HG03103 (cell line): ENCODE results near the gene DLGAP1.
"Not testable (repeated sequence)": the region's sequence is repeated elsewhere in the genome, so short reads cannot be mapped to it uniquely, and the experiment has no call there.

ENCODE experiments used
- ATAC-seq: cut with Tn5 transposase; IDR thresholded peaks from one replicate; pipeline ENCODE4 v1.9.1; 2021; ENCODE audit warnings: low read depth; ENCODE audit not compliant: unreplicated experiment

DLGAP1 gene

GRCh38 chr18:4455113-4455811 is at the start of gene DLGAP1:
DLGAP1 (minus strand) TSS chr18:4455307.
- ATAC-seq, result peak; percentile 71

GRCh38 chr18:4494703-4495284 is 39.7 kb upstream of the DLGAP1 start:
- not testable (repeated sequence) for ATAC-seq

DNA sequence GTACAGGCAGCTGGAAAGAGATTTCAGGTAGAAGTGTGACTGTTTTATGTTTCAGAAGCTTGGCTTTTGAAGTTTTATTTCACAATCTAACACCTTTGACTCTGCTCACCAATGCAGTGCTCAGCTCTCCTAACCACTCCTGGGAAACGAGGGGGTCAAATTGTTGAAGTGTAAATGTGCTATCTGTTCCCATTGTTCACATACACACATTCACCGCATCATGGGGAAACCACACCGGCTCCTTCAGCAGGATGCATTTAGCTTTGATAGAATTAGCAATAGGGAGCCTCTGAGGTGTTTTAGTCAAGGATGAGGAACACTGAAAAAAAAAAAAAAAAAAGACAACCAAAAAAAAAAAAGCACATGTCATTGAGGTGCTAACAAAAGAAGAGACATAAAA is 13.4 kb upstream of the DLGAP1 start:
- no peak for ATAC-seq

DNA sequence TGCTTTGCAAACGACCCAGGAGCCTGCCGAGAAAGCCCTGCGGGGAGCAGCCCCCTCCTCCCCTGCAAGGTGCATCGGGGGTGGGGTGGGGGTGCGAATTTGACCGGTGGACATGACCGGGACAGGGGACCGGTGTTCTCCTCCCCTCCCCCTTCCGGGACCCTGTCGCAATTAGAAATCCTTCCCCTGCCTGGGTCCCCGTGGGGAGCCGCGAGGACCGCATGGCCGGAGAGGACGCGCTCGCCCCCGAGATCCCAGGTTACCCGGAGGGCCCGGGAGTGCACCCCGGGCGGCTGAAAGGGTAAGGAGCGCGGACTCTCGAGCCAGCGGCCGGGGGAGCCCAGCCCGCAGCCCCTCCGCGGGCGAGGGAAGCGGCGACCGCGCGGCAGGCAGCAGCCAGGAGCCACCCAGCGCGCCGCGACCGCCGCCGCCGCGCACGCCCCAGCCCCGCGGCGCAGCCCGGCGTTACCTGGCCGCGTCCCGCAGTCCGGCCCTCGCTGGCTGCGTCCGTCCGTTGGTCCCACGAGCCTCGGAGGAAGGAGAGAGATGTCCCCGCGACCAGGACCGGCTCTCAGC is 482 bp downstream of the DLGAP1 start:
- ATAC-seq, result peak; percentile 11

GRCh38 chr18:4453874-4454536 is 1.1 kb downstream of the DLGAP1 start:
- ATAC-seq, result no peak

- ATAC-seq, result no peak
These were observed 1.6 kb downstream of the DLGAP1 start for GRCh38 chr18:4453567-4453873.

- ATAC-seq, result no peak
These were observed 4.9 kb downstream of the DLGAP1 start for GRCh38 chr18:4450065-4450658.

DNA sequence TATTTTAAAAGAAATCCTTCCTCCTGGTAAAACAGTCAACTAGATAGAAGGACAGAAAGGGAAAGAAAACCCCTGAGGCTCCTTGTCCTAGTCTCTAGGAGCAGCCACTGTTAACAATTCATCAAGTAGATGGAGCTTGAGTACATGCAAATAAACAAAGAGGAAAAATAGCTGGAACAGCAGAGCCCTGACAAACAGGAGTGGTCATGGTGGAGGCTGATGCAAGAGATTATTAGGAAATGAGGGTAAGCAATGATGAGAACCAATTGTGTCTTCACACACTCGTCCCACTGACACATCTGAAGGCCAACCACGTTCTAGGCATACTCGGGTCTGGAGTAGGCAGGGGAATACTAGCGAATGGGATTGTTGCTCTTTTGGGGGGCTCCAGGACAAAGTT is 9.2 kb downstream of the DLGAP1 start:
- ATAC-seq, result no peak

GRCh38 chr18:4444306-4444705 is 10.8 kb downstream of the DLGAP1 start:
- ATAC-seq, result no peak

DNA sequence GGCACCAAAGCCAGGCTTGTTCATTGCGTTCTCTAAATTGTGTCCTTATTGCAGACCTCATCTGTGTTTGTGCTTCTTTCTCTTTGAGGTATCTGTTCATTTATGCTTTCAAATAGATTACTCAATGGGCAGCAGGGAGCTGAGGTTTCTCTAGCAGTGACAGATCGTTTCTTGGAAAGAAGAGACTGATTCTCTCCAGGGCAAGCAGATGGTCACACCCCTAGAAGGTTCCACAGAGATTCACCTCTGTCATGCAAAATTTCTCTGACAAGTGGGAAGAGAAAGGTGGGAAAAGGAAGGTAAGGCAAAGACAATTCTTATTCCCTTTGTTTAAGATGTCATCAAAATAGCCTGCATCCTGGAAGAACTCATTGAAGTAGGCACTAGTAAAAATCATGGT is 14.0 kb downstream of the DLGAP1 start:
- no peak for ATAC-seq

DNA sequence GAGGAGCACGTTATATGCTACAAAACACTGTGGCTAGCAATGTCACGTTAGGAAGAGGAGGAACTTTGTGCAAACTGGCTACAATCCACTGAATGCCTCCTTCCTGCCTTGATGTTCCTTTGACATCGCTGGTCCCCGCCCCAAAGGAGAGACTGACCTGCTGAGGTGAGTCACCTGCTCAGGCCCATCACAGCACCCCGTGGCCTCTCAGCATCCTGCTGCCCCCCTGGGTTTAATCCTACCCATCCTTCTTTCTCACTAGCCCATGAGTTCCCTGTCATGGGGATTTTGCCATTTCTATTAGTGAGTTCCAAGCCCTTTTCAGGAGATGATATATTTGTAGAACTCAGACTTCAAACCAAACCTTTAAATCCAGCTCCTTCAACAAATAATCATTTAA is 16.2 kb downstream of the DLGAP1 start:
- no peak for ATAC-seq

GRCh38 chr18:4433717-4434116 is 21.4 kb downstream of the DLGAP1 start:
- no peak for ATAC-seq

GRCh38 chr18:4430836-4431235 is 24.3 kb downstream of the DLGAP1 start:
- ATAC-seq, result no peak

- ATAC-seq, result no peak
These were observed 37.4 kb downstream of the DLGAP1 start for GRCh38 chr18:4417714-4418113.

DNA sequence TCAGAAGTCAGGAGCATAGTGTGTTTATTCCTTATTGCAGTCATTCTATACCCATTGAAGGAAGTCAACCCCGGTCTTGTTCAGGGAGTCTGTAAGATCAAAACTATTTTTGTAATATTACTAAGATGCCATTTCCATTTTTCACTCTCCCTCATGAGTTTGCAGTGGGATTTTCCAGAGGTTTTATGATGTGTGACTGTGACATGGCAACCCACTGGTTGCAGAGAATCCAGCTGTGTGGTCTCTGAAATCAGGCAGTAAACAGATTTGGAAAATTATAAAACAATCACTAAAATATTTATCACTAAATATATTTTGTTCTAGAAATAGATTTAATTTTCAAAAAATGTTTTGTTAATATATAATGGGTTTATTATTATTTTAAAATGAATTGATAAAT is 38.1 kb downstream of the DLGAP1 start:
- ATAC-seq, result no peak

- ATAC-seq, result no peak
These were observed 42.8 kb downstream of the DLGAP1 start for GRCh38 chr18:4412286-4412685.

- no peak for ATAC-seq
These were observed 48.3 kb downstream of the DLGAP1 start for GRCh38 chr18:4406856-4407255.

GRCh38 chr18:4405965-4406364 is 49.1 kb downstream of the DLGAP1 start:
- ATAC-seq, result no peak

DNA sequence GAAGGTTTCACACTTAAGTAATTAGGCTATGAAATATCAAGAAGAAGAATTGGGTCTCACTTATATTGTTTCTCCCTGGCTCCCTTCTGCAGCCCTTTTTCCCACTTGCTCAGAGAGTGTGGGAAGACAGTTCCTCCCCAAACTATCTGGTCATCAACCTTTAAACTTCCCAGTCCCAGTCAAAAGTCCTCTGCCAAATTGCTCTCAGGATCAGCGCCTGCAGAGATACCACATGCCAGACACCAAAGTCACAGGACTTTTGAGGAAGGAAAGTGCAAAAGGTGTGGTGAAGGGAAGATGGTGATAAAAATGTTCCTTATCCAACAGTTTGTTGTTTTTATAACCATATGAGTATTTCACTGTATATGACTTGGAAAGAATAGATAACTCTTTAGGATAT is 51.3 kb downstream of the DLGAP1 start:
- no peak for ATAC-seq

DNA sequence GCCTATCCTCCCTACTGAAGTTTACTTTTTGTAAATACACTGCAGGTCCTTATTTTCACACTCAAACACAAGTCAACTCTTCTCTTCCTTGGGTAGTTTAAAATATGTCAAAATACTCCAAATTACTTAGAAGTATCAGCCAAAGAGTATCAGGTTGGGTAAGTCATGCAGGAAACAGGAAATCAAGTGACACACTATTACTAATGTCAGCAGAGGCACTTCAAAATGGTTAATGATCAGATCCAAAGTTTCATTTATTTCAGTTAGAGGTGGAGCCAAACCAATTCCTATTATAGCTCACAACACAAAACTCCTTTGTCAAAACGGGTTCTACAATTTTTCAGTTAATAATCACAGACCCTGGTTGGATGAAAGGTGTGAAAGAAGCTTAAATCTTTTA is 54.2 kb downstream of the DLGAP1 start:
- no peak for ATAC-seq

DNA sequence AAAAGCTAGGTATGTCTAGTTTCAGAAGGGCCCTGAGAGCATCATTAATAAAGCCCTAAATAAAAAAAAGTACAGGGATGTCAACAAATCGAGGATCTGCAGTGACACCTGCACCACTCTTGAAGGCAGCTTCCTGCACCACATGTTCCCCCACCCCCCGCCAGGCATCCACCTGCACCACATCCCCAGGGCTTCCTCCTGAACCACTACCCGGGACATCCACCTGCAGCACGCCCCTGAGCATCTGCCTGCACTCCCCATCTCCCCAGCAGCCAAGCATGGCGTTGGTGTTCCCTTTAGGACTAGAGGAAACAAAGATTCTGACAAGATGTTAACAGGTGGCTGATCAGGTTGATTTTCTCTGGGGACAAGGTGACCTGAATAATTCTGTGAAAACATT is 55.2 kb downstream of the DLGAP1 start:
- no peak for ATAC-seq
